COLO668 (cell line): ENCODE measurements around the gene NCMAP.
"Not testable (repeated sequence)": the region's sequence is repeated elsewhere in the genome, so short reads cannot be mapped to it uniquely, and the experiment has no call there.

Experiments used
- DNase-seq: peaks from one replicate; lab custom pipeline; 2025; ENCODE audit not compliant: unreplicated experiment; lab: John Stamatoyannopoulos, UW

Gene NCMAP

GRCh38 chr1:24541711-24542346 is 14.1 kb upstream of the NCMAP start:
- peak; percentile 46 for DNase-seq

- no peak for DNase-seq
Observed at GRCh38 chr1:24544239-24544638, 11.6 kb upstream of the NCMAP start.

- DNase-seq: no peak
Observed at GRCh38 chr1:24545662-24546061, 10.2 kb upstream of the NCMAP start.

- no peak for DNase-seq
Observed at GRCh38 chr1:24547195-24547594, 8.7 kb upstream of the NCMAP start.

- DNase-seq: no peak
Observed at GRCh38 chr1:24548070-24548469, 7.8 kb upstream of the NCMAP start.

- DNase-seq: not testable (repeated sequence)
Observed at GRCh38 chr1:24549210-24549609, 6.7 kb upstream of the NCMAP start.

- no peak for DNase-seq
Observed at GRCh38 chr1:24551290-24551959, 4.5 kb upstream of the NCMAP start.

- DNase-seq: no peak
Observed at GRCh38 chr1:24551960-24552571, 3.8 kb upstream of the NCMAP start.

- no peak for DNase-seq
Observed at GRCh38 chr1:24553931-24554330, 2.0 kb upstream of the NCMAP start.

GRCh38 chr1:24554714-24555113 is 1.2 kb upstream of the NCMAP start:
- no peak for DNase-seq

GRCh38 chr1:24556414-24556795 is 518 bp downstream of the NCMAP start:
- no peak for DNase-seq

- DNase-seq: no peak
Observed at GRCh38 chr1:24557220-24557619, 1.3 kb downstream of the NCMAP start.

- no peak for DNase-seq
Observed at GRCh38 chr1:24557711-24558131, 1.8 kb downstream of the NCMAP start.

GRCh38 chr1:24558455-24558854 is 2.6 kb downstream of the NCMAP start:
- no peak for DNase-seq

GRCh38 chr1:24558902-24559791 is 3.3 kb downstream of the NCMAP start:
- DNase-seq: peak; percentile 74

- DNase-seq: no peak
Observed at GRCh38 chr1:24560361-24560760, 4.5 kb downstream of the NCMAP start.

- peak; percentile 66 for DNase-seq
Observed at GRCh38 chr1:24562625-24563024, 6.7 kb downstream of the NCMAP start.

GRCh38 chr1:24564695-24565094 is 8.8 kb downstream of the NCMAP start:
- no peak for DNase-seq

GRCh38 chr1:24566236-24566867 is 10.5 kb downstream of the NCMAP start:
- no peak for DNase-seq

GRCh38 chr1:24567792-24568388 is 12.0 kb downstream of the NCMAP start:
- DNase-seq: peak; percentile 81

GRCh38 chr1:24568475-24568874 is 12.6 kb downstream of the NCMAP start:
- no peak for DNase-seq
